Calu3 (cell line): ENCODE data around the gene FBXL5. TPM values are rescaled to one million over a fixed set of nuclear protein-coding genes. Genes with fewer than 3 reads are reported as not detected.

Experiments
- BruUV-seq: library from RNA; stranded (reverse); fragments of 400-500 nt; replicated peaks from 2 replicates; lab custom pipeline; 2021; lab: Mats Ljungman, UMichigan
- CTCF ChIA-PET: fragments of 300-600 bp; sonication (Branson Sonifier 250); formaldehyde crosslinking; loops from one replicate; lab custom pipeline; 2022; ENCODE audit warnings: antibody characterized with exemption; lab: Charles Lee
- DNase-seq: peaks from one replicate; pipeline ENCODE4 v3.0.0; 2022
- H3K27ac Mint-ChIP-seq: one replicate; pipeline ENCODE4 v1.8.0; 2022; ENCODE audit warnings: mixed read lengths; ENCODE audit not compliant: unreplicated experiment
- H3K27me3 Mint-ChIP-seq: one replicate; pipeline ENCODE4 v1.8.0; 2022; ENCODE audit warnings: mixed read lengths; ENCODE audit not compliant: unreplicated experiment
- H3K36me3 Mint-ChIP-seq: one replicate; pipeline ENCODE4 v1.8.0; 2022; ENCODE audit warnings: mild to moderate bottlenecking, moderate library complexity, mixed read lengths; ENCODE audit not compliant: insufficient read depth, unreplicated experiment
- H3K4me1 Mint-ChIP-seq: one replicate; pipeline ENCODE4 v1.8.0; 2022; ENCODE audit warnings: mild to moderate bottlenecking, low read depth, mixed read lengths; ENCODE audit not compliant: unreplicated experiment
- H3K4me3 Mint-ChIP-seq: one replicate; pipeline ENCODE4 v1.8.0; 2022; ENCODE audit warnings: mild to moderate bottlenecking, low read depth, moderate library complexity, mixed read lengths; ENCODE audit not compliant: unreplicated experiment
- H3K9me3 Mint-ChIP-seq: one replicate; pipeline ENCODE4 v1.8.0; 2022; ENCODE audit warnings: low read depth, mixed read lengths; ENCODE audit not compliant: unreplicated experiment
- CTCF ChIP-seq: fragments of 200-600 bp; IDR thresholded peaks from one replicate; pipeline ENCODE4 v1.8.0; 2022; ENCODE audit warnings: antibody characterized with exemption; ENCODE audit not compliant: unreplicated experiment
- intact Hi-C: fragments of 100-400 bp; cut with micrococcal nuclease; formaldehyde crosslinking; loops from one replicate; pipeline ENCODE4 v1.10.0; 2022; ENCODE audit not compliant: unreplicated experiment
- total RNA-seq: library from RNA; stranded (reverse); gene quantifications from 2 replicates; pipeline ENCODE4 v1.2.3, GENCODE V29; 2022

The FBXL5 gene
- total RNA-seq, 1 experiment from 2014 or later, result 27.0 TPM

- DNase-seq, result no peak
- Mint-ChIP-seq H3K36me3 (peaks cover 13% of the 10 kb centered on the region), H3K9me3 (peaks cover 2% of the 10 kb centered on the region), H3K27me3 (no peaks in the 10 kb centered on the region), H3K27ac (no peak overlapping the region), H3K4me3 (no peak overlapping the region), H3K4me1 (peaks cover 35% of the 10 kb centered on the region)
- no peak for TF ChIP-seq CTCF
- no TSS peak for BruUV-seq
- intact Hi-C loops, result no loop called here
- CTCF ChIA-PET, result no interaction called here
Measured at GRCh38 chr4:15688051-15688450, 32.9 kb upstream of the FBXL5 start.

- CTCF ChIA-PET, result no interaction called here
- Mint-ChIP-seq H3K9me3 (peaks cover 2% of the 10 kb centered on the region), H3K27me3 (no peaks in the 10 kb centered on the region), H3K27ac (no peak overlapping the region), H3K4me3 (no peak overlapping the region), H3K4me1 (peaks cover 14% of the 10 kb centered on the region), H3K36me3 (peaks cover 47% of the 10 kb centered on the region)
- intact Hi-C loops, result no loop called here
- DNase-seq, result no peak
- BruUV-seq, result no TSS peak
- TF ChIP-seq CTCF, result no peak
Measured at GRCh38 chr4:15684498-15684897, 29.3 kb upstream of the FBXL5 start.

GRCh38 chr4:15683143-15683495 lies 28.0 kb upstream of the FBXL5 start:
- H3K4me3 Mint-ChIP-seq, result peak overlapping the region; percentile 95
- no peak for DNase-seq
- BruUV-seq, result no TSS peak
- CTCF ChIA-PET, result no interaction called here
- peaks cover 48% of the 10 kb centered on the region for H3K36me3 Mint-ChIP-seq
- H3K27ac Mint-ChIP-seq, result peak overlapping the region; percentile 95
- no peak for TF ChIP-seq CTCF
- H3K9me3 Mint-ChIP-seq, result peaks cover 2% of the 10 kb centered on the region
- H3K27me3 Mint-ChIP-seq, result no peaks in the 10 kb centered on the region
- peaks cover 14% of the 10 kb centered on the region for H3K4me1 Mint-ChIP-seq
- intact Hi-C loops, result no loop called here

- CTCF ChIA-PET, result interaction anchor here (1.0 kb wide), 1 partner anchor 13 kb away, joined by 5 read pairs; no protein-coding TSS in a partner anchor
- no TSS peak for BruUV-seq
Measured at GRCh38 chr4:15682242-15683142, 27.3 kb upstream of the FBXL5 start.

More at GRCh38 chr4:15682242-15683142, 27.3 kb upstream of the FBXL5 start:
- Mint-ChIP-seq H3K27me3 (no peaks in the 10 kb centered on the region), H3K4me3 (peak overlapping the region; percentile 95), H3K9me3 (peaks cover 2% of the 10 kb centered on the region), H3K4me1 (peaks cover 14% of the 10 kb centered on the region), H3K36me3 (peaks cover 52% of the 10 kb centered on the region), H3K27ac (peak overlapping the region; percentile 95)
- DNase-seq, result no peak
- no peak for TF ChIP-seq CTCF
- intact Hi-C loops, result no loop called here
